ENCODE measurements around the gene GPR101. TPM values are rescaled to one million over a fixed set of nuclear protein-coding genes. Genes with fewer than 3 reads are reported as not detected.

The GPR101 gene
- total RNA-seq, 1 experiment from 2014 or later, result not detected

DNA sequence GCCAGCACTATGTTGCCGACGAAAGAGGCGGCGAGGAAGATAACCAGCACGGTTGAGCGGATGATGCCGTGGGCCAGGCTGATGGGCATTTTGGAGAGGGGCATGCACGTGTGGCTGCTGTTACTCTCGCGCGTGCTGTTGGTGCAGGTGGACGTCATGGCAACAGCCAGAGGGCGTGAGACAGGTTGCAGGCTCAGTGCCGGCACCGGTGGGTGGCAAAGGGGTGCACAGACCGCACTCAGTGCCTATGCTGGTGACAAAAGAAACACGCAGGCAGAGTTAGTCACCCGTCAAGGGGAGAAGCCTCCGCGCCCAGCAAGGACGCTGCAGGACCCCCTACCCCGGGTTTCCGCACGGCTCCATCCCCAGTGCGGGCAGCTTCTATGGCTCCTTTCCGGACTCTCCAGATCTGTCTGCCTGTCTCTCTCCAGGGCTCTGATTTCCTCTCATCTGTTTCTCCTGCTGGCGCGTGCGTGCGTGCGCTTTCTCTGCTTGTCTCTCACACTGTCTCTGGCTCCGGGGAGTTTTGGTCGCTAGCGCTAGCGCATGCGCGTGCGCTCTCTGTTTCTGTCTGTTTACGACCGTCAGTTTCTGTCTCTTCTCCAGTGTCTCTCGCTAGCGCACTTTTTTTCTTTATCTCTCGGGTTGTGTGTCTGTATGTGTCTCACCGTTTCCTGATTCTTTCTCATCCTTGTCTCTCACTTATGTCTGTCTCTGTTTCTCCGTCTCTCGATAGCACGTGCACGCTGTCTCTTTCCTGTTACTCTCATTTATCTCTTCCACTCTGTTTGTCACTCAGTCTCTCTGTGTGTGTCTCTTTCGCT is 2.1 kb downstream of the GPR101 start:
- Mint-ChIP-seq H3K4me3 (no peak overlapping the region), H3K36me3 (ENCODE audit: insufficient read depth in 1 of 3, low read depth in 3 of 3) (peaks cover 0 to 4% (median 0%) of the 10 kb centered on the region in 3 experiments; a peak in 3 of 7 replicates), H3K27me3 (ENCODE audit: low read depth) (peaks cover 28% of the 10 kb centered on the region), H3K27ac (no peak overlapping the region), H3K4me1 (peaks cover 6 to 12% of the 10 kb centered on the region in 2 experiments), H3K9me3 (peaks cover 51 to 55% of the 10 kb centered on the region in 2 experiments)
- Histone ChIP-seq H2AK5ac (ENCODE audit: insufficient read length, low read length) (no peak overlapping the region), H3K79me1 (ENCODE audit: insufficient read depth, low read depth, low read length, poor library complexity, severe bottlenecking) (no peaks in the 10 kb centered on the region), H3K9me3 (ENCODE audit: control insufficient read depth, low read depth, low read length) (peaks cover 37% of the 10 kb centered on the region), H2BK120ac (ENCODE audit: low read depth, low read length, poor library complexity, severe bottlenecking) (no peak overlapping the region), H3T11ph (ENCODE audit: low read length) (no peak overlapping the region), H3K23me2 (ENCODE audit: insufficient read length, low read depth, low read length, poor library complexity, severe bottlenecking) (peaks cover 10% of the 10 kb centered on the region), H4K8ac (replicated peaks; ENCODE audit: insufficient read length, low read depth, low read length) (no peak overlapping the region), H2BK20ac (ENCODE audit: low read depth, low read length, poor library complexity, severe bottlenecking) (no peak overlapping the region), H3K18ac (ENCODE audit: insufficient read length, low read depth, low read length) (no peak overlapping the region), H3K4me2 (ENCODE audit: insufficient read depth, insufficient read length, low read length) (peak overlapping the region; percentile 97), H3K14ac (ENCODE audit: insufficient read depth, low read length) (no peak overlapping the region), H3K27ac (ENCODE audit: insufficient read length, low read depth, low read length) (no peak overlapping the region), H3K4me1 (ENCODE audit: insufficient read depth, low read length) (no peaks in the 10 kb centered on the region), H3K56ac (ENCODE audit: insufficient read length, low read depth, low read length) (no peak overlapping the region), H3K23ac (ENCODE audit: insufficient read length, low read depth, low read length) (no peak overlapping the region), H3K9ac (ENCODE audit: extremely low read depth, insufficient read length, low read length) (no peak overlapping the region), H4K20me1 (ENCODE audit: control insufficient read depth, insufficient read depth, insufficient read length) (peaks cover 5% of the 10 kb centered on the region), H2BK15ac (ENCODE audit: low read depth, low read length) (no peak overlapping the region), H3K4ac (ENCODE audit: low read depth, low read length) (no peak overlapping the region), H3K79me2 (ENCODE audit: insufficient read depth, low read length) (no peaks in the 10 kb centered on the region), H2AFZ (ENCODE audit: low read length) (no peak overlapping the region), H4K91ac (ENCODE audit: insufficient read length, low read depth, low read length) (no peak overlapping the region), H3K27me3 (ENCODE audit: insufficient read depth, low read length) (peaks cover 58% of the 10 kb centered on the region), H4K5ac (ENCODE audit: insufficient read length, low read depth, low read length) (no peak overlapping the region), H2BK5ac (ENCODE audit: insufficient read length, low read length) (no peak overlapping the region), H2BK12ac (ENCODE audit: insufficient read length, low read depth, low read length) (no peak overlapping the region)
- DNase-seq, result peak; percentile 61
- WGBS (ENCODE audit: extremely low coverage, insufficient read length, low lambda C conversion rate), result no CpG with 5 or more reads among the region's 49 CpGs
- TF ChIP-seq, protein P1, sequence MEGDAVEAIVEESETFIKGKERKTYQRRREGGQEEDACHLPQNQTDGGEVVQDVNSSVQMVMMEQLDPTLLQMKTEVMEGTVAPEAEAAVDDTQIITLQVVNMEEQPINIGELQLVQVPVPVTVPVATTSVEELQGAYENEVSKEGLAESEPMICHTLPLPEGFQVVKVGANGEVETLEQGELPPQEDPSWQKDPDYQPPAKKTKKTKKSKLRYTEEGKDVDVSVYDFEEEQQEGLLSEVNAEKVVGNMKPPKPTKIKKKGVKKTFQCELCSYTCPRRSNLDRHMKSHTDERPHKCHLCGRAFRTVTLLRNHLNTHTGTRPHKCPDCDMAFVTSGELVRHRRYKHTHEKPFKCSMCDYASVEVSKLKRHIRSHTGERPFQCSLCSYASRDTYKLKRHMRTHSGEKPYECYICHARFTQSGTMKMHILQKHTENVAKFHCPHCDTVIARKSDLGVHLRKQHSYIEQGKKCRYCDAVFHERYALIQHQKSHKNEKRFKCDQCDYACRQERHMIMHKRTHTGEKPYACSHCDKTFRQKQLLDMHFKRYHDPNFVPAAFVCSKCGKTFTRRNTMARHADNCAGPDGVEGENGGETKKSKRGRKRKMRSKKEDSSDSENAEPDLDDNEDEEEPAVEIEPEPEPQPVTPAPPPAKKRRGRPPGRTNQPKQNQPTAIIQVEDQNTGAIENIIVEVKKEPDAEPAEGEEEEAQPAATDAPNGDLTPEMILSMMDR (conservative IDR thresholded peaks at IDR 0.05), result no peak

All from H9 (cell line).